ENCODE results near the gene ELMOD1. TPM values are rescaled to one million over a fixed set of nuclear protein-coding genes. Genes with fewer than 3 reads are reported as not detected.
"Not testable (repeated sequence)": the region's sequence is repeated elsewhere in the genome, so short reads cannot be mapped to it uniquely, and the experiment has no call there.

ELMOD1 gene
- total RNA-seq, 2 donors from 2014 or later = not detected

DNA sequence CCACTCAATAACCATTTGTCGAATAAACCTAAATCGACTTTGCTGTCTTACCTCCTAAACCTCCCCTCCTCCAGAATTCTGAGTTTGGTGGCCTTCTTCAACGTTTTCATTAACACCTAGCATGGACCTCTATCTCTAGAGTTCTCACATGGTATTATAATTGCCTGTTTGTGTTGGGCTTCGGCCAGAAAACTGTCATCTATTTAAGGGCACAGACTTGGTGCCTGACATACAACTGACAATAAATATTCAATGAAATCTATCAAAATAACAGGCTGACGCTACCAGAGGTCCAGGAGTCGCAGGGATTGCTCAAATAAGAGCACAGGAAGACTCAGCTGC, 26.1 kb upstream of the ELMOD1 start:
- ATAC-seq = no peak
- Histone ChIP-seq H3K4me3 (peak overlapping the region; percentile 84 to 85), H3K27ac (peak overlapping the region in 3 of 4 donors; percentile 61 to 75 (median 66)), H3K36me3 (replicated peaks in 1 of 2; ENCODE audit: insufficient read depth in 1 of 2, low read depth in 2 of 2) (no peaks in the 10 kb centered on the region), H3K27me3 (no peaks in the 10 kb centered on the region), H3K9me3 (no peaks in the 10 kb centered on the region), H3K4me1 (peaks cover 16% of the 10 kb centered on the region)
- intact Hi-C loops (cut with DNase I) = no loop called here
- no peak for DNase-seq
- WGBS, 2 donors = 4% methylated on average over 6 of the region's 6 CpGs
- TF ChIP-seq, protein P1, sequence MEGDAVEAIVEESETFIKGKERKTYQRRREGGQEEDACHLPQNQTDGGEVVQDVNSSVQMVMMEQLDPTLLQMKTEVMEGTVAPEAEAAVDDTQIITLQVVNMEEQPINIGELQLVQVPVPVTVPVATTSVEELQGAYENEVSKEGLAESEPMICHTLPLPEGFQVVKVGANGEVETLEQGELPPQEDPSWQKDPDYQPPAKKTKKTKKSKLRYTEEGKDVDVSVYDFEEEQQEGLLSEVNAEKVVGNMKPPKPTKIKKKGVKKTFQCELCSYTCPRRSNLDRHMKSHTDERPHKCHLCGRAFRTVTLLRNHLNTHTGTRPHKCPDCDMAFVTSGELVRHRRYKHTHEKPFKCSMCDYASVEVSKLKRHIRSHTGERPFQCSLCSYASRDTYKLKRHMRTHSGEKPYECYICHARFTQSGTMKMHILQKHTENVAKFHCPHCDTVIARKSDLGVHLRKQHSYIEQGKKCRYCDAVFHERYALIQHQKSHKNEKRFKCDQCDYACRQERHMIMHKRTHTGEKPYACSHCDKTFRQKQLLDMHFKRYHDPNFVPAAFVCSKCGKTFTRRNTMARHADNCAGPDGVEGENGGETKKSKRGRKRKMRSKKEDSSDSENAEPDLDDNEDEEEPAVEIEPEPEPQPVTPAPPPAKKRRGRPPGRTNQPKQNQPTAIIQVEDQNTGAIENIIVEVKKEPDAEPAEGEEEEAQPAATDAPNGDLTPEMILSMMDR (IDR thresholded peaks at IDR 0.05) = no peak
- TF ChIP-seq POLR2A (IDR thresholded peaks at IDR 0.05) = no peak

DNA sequence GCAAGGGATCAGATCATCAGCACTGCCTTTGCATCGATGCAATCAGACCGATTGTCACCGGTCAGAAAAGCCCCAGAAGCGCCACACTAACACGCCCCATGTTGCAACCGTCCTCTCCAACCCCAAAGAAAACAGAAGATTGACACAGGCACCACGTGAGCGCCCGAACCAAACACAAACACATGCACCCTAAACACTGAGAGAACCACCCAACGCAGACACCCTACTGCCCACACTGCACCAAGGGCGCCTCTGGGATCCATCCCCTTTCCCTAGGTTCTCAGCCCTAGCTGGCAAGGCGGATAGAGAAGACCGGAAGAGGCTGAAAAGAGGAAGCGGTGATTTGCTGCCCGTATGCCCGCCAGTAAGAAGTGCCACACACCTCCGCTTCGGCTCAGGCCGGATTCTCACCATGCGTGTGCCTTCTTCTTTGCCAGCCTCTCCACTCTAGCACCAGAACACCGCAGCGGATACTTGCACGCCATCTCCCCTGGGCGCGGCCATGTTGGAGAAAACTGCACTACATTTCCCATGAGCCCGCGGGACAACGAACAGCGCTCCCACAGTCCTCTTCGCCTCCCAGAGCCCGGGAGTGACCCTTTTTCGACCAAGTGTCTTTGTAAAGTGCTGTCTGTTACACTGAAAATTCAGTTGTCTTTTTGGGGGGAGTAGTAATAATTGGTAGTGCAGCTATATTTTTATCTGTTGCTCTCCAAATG, 25.6 kb upstream of the ELMOD1 start, which contains the start of gene ALKBH8:
TSS of gene ALKBH8 (minus strand) at position 517 of the 719 bp plus-strand sequence. CDS start 4,842 bp downstream, outside the sequence.
- no peaks in the 10 kb centered on the region for H3K9me3 ChIP-seq
- ATAC-seq = peak; percentile 91
- no peaks in the 10 kb centered on the region for H3K27me3 ChIP-seq
- H3K27ac ChIP-seq = peak within 1 kb of the TSS; percentile 51 to 75 (median 64)
- intact Hi-C loops (cut with DNase I) = no loop called here
- H3K36me3 ChIP-seq (replicated peaks in 1 of 2; ENCODE audit: insufficient read depth in 1 of 2, low read depth in 2 of 2) = no peaks in the 10 kb centered on the region
- peak; percentile 69 to 81 (median 71) for DNase-seq
- peak within 1 kb of the TSS; percentile 84 to 85 for H3K4me3 ChIP-seq
- peaks cover 16% of the 10 kb centered on the region for H3K4me1 ChIP-seq
- peak in 2 of 3 donors; percentile 37 to 44 for TF ChIP-seq POLR2A (IDR thresholded peaks at IDR 0.05)
- TF ChIP-seq, protein P1 (IDR thresholded peaks at IDR 0.05) = peak in 1 of 7 experiments; percentile 4
- WGBS, 2 donors = 0% methylated on average over 24 to 32 of the region's 32 CpGs

DNA sequence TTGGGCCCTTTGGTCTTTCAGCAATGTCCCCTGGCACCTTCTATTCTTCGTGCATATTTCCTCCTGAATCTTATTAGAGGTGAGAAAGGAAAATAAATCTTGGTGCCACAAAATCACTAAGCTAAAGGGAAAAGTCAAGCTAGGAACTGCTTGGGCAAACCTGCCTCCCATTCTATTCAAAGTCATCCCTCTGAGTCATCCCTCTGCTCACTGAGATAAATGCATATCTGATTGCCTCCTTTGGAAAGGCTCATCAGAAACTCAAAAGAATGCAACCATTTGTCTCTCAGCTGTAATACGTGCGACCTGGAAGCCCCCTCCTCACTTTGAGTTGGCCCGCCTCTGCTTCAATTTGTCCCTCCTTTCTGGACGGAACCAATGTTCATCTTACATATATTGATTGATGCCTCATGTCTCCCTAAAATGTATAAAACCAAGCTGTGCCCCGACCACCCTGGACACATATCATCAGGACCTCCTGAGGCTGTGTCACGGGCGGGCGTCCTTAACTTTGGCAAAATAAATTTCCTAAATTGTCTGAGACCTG, 24.9 kb upstream of the ELMOD1 start:
- Histone ChIP-seq H3K4me3 (peak overlapping the region in 1 of 2 donors; percentile 84), H3K4me1 (peaks cover 16% of the 10 kb centered on the region), H3K27ac (peak overlapping the region; percentile 51 to 75 (median 64))
- ATAC-seq; H3K27me3 ChIP-seq; DNase-seq; H3K36me3 ChIP-seq (replicated peaks in 1 of 2; ENCODE audit: insufficient read depth in 1 of 2, low read depth in 2 of 2); H3K9me3 ChIP-seq; intact Hi-C loops (cut with DNase I): not testable (repeated sequence)
- WGBS, 2 donors = 54% methylated on average over 9 of the region's 9 CpGs

DNA sequence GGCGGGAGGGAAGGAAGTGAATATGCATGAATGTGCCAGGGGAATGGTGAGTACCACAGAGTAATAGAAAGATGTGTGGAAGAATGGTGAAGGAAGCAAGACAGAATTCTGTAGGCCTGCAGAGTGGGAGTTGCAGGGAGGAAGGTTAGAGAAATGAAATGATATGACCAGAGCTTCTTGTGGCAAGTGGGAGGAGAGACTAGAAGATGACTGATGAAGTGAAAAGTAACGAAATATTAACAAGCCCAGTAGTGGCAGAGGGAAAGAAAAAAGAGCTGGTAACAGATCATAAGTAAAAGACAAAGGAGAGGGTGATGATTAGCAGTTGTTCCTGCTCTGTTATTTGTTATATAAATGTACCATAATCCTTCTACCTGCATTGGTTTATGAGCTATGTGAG, 24.4 kb upstream of the ELMOD1 start:
- Histone ChIP-seq H3K4me3 (no peak overlapping the region), H3K9me3 (no peaks in the 10 kb centered on the region), H3K27me3 (no peaks in the 10 kb centered on the region), H3K36me3 (replicated peaks in 1 of 2; ENCODE audit: insufficient read depth in 1 of 2, low read depth in 2 of 2) (no peaks in the 10 kb centered on the region), H3K4me1 (peaks cover 16% of the 10 kb centered on the region), H3K27ac (no peak overlapping the region)
- TF ChIP-seq POLR2A (IDR thresholded peaks at IDR 0.05) = no peak
- TF ChIP-seq, protein P1 (IDR thresholded peaks at IDR 0.05) = no peak
- no peak for ATAC-seq
- WGBS, 2 donors = 79% methylated on average over 2 of the region's 2 CpGs
- intact Hi-C loops (cut with DNase I) = no loop called here
- no peak for DNase-seq

DNA sequence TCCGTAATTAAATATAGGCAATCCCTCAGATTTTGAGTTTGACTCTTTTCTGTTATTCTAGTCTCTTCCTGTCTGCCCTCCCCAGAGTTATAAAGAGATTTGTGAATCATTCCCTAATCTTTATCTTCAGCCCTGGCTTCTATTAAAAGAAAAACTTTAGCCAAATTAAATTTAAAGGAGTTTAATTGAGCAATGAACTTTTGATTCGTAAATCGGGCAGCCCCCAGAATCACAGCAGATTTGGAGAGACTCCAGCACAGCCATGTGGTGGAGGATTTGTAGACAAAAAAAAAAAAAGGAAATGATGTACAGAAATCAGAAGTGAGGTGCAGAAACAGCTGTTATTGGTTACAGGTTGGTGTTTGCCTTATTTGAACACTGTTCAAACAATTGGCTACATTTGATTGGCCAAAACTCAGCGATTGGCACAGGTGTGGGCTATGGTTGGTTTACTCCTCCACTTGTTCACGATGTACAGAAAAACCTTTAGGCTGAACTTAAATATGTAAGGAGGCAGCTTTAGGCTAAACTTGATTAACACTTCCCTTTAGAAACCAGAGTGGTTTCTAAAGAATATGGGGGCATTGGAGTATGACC, 23.1 kb upstream of the ELMOD1 start:
- H3K4me3 ChIP-seq = no peak overlapping the region
- TF ChIP-seq POLR2A (IDR thresholded peaks at IDR 0.05) = no peak
- TF ChIP-seq, protein P1 (IDR thresholded peaks at IDR 0.05) = no peak
- H3K36me3 ChIP-seq (replicated peaks in 1 of 2; ENCODE audit: insufficient read depth in 1 of 2, low read depth in 2 of 2) = no peaks in the 10 kb centered on the region
- intact Hi-C loops (cut with DNase I) = no loop called here
- ATAC-seq = no peak
- no peak for DNase-seq
- no peaks in the 10 kb centered on the region for H3K27me3 ChIP-seq
- H3K9me3 ChIP-seq = no peaks in the 10 kb centered on the region
- H3K27ac ChIP-seq = no peak overlapping the region
- H3K4me1 ChIP-seq = peaks cover 16% of the 10 kb centered on the region
- 45 to 54% methylated on average over 5 of the region's 5 CpGs for WGBS, 2 donors
